ENCODE data around the gene SREK1IP1.

Gene SREK1IP1

DNA sequence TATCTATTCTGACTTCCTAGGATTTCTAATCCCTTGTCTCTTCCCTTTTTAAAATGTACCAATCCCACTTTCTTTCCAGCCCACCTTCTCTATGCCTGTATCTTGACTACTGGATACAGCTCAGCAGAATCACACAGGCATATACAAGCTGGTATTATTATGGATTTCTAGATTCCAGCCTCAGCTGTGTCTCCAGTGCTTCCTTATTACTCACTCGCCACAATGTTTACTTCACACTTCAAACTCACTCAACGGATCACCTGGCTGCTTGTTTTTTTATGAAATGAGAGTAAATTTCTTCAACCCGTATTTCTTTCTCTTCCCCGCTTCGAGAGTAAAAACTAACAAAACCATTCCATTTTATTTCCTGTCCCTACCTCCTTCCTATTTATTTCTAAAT is 39.0 kb upstream of the SREK1IP1 start:
- H3K27ac ChIP-seq (replicated peaks; ENCODE audit: low read length), result peak overlapping the region; percentile 5
- no peak overlapping the region for H2BK15ac ChIP-seq (ENCODE audit: low read length)
- no peak overlapping the region for H2AK5ac ChIP-seq (ENCODE audit: low read depth, low read length)
- no peak for DNase-seq (ENCODE audit: low spot score)
- H4K91ac ChIP-seq (ENCODE audit: low read depth, low read length, poor library complexity), result no peak overlapping the region
- peaks cover 5 to 48% of the 10 kb centered on the region in 2 donors for H3K36me3 ChIP-seq (replicated peaks in 1 of 2; ENCODE audit: control insufficient read depth in 2 of 2, insufficient read depth in 2 of 2, low read length in 2 of 2)
- H3K27me3 ChIP-seq (ENCODE audit: control insufficient read depth in 3 of 3, insufficient read depth in 3 of 3, low read depth in 1 of 3, low read length in 3 of 3), result no peaks in the 10 kb centered on the region
- no peak overlapping the region for H3K9ac ChIP-seq (ENCODE audit: low read depth, low read length, poor library complexity)
- H3K23ac ChIP-seq (ENCODE audit: low read depth, low read length, poor library complexity), result no peak overlapping the region
- no peak overlapping the region for H3K4ac ChIP-seq (ENCODE audit: low read length)
- no peaks in the 10 kb centered on the region for H3K4me1 ChIP-seq (ENCODE audit: control insufficient read depth in 2 of 2, insufficient read depth in 1 of 2, low read depth in 1 of 2, low read length in 2 of 2)
- H2BK120ac ChIP-seq (ENCODE audit: low read depth, low read length), result no peak overlapping the region
- no peak overlapping the region for H3K18ac ChIP-seq (ENCODE audit: low read length)
- no peak overlapping the region for H4K8ac ChIP-seq (ENCODE audit: low read depth, low read length)
- H2AFZ ChIP-seq (ENCODE audit: low read length), result no peak overlapping the region
- H3K14ac ChIP-seq (ENCODE audit: low read length), result no peak overlapping the region
- H3K79me1 ChIP-seq (ENCODE audit: low read depth, low read length), result no peaks in the 10 kb centered on the region
- H2BK5ac ChIP-seq (ENCODE audit: low read length), result no peak overlapping the region
- 100% methylated on average over 2 to 3 of the region's 5 CpGs for WGBS, 2 donors (ENCODE audit: extremely low coverage in 2 of 2, insufficient read length in 2 of 2, insufficient replicate concordance in 1 of 2)
- H3K9me3 ChIP-seq (replicated peaks in 1 of 2; ENCODE audit: control insufficient read depth in 2 of 2, insufficient read depth in 1 of 2, low read depth in 1 of 2, low read length in 2 of 2), result no peaks in the 10 kb centered on the region
- H3K4me2 ChIP-seq (ENCODE audit: insufficient read depth, low read length, poor library complexity, severe bottlenecking), result no peak overlapping the region
- H3K4me3 ChIP-seq (ENCODE audit: low read length in 2 of 2), result no peak overlapping the region
- no peak overlapping the region for H2BK12ac ChIP-seq (ENCODE audit: low read length)

DNA sequence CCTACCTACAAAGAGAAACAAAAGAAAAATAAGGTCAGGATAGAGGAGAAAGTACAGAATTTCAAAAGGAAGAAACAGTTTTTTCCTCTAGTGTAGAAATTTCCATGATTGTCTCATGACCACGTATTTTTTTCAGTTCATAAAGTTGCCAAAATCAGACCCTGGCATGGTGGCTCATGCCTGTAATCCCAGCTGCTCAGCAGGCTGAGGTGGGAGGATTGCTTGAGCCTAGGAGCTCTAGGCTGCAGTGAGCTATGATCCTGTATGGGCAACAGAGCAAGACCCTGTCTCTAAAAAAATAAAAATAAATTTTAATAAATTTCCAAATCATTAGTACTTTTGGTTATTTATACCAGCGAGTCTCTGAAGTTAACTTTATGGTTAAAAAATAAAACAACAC is 38.0 kb upstream of the SREK1IP1 start:
- Histone ChIP-seq H3K4me3 (ENCODE audit: low read length in 2 of 2) (no peak overlapping the region), H3K9ac (ENCODE audit: low read depth, low read length, poor library complexity) (no peak overlapping the region), H3K27me3 (ENCODE audit: control insufficient read depth in 3 of 3, insufficient read depth in 3 of 3, low read depth in 1 of 3, low read length in 3 of 3) (no peaks in the 10 kb centered on the region), H3K4me2 (ENCODE audit: insufficient read depth, low read length, poor library complexity, severe bottlenecking) (no peak overlapping the region), H2BK120ac (ENCODE audit: low read depth, low read length) (no peak overlapping the region), H3K9me3 (replicated peaks in 1 of 2; ENCODE audit: control insufficient read depth in 2 of 2, insufficient read depth in 1 of 2, low read depth in 1 of 2, low read length in 2 of 2) (no peaks in the 10 kb centered on the region), H4K8ac (ENCODE audit: low read depth, low read length) (no peak overlapping the region), H2BK5ac (ENCODE audit: low read length) (no peak overlapping the region), H4K91ac (ENCODE audit: low read depth, low read length, poor library complexity) (no peak overlapping the region), H2AFZ (ENCODE audit: low read length) (no peak overlapping the region), H3K4me1 (ENCODE audit: control insufficient read depth in 2 of 2, insufficient read depth in 1 of 2, low read depth in 1 of 2, low read length in 2 of 2) (no peaks in the 10 kb centered on the region), H3K27ac (replicated peaks; ENCODE audit: low read length) (no peak overlapping the region), H3K36me3 (replicated peaks in 1 of 2; ENCODE audit: control insufficient read depth in 2 of 2, insufficient read depth in 2 of 2, low read length in 2 of 2) (peaks cover 7 to 55% of the 10 kb centered on the region in 2 donors), H3K14ac (ENCODE audit: low read length) (no peak overlapping the region), H3K18ac (ENCODE audit: low read length) (no peak overlapping the region), H3K4ac (ENCODE audit: low read length) (no peak overlapping the region), H3K79me1 (ENCODE audit: low read depth, low read length) (no peaks in the 10 kb centered on the region), H2BK15ac (ENCODE audit: low read length) (no peak overlapping the region), H3K23ac (ENCODE audit: low read depth, low read length, poor library complexity) (no peak overlapping the region), H2BK12ac (ENCODE audit: low read length) (no peak overlapping the region), H2AK5ac (ENCODE audit: low read depth, low read length) (no peak overlapping the region)
- no CpG with 5 or more reads among the region's 2 CpGs for WGBS, 2 donors (ENCODE audit: extremely low coverage in 2 of 2, insufficient read length in 2 of 2, insufficient replicate concordance in 1 of 2)
- DNase-seq (ENCODE audit: low spot score), result no peak

DNA sequence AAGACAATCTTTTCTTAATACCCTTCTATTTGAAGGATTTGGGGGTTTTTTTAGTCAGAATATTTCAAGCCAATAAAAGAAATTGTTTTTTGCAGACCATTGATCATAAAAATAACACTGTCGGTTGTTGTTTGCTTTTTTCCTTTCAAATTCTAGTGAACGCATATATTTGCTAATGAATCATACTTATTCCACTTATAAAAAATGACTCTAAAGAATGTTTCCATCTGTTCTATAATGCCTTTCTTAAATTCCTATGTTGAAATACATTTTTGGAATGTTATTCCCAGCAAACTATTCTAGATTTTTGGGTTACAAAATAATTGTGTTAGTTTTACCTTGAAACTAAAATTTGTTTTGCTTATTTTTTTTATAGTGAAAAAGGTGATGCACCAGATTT is 32.4 kb upstream of the SREK1IP1 start:
- Histone ChIP-seq H2BK12ac (ENCODE audit: low read length) (no peak overlapping the region), H3K14ac (ENCODE audit: low read length) (no peak overlapping the region), H3K27ac (replicated peaks; ENCODE audit: low read length) (no peak overlapping the region), H3K4ac (ENCODE audit: low read length) (no peak overlapping the region), H3K23ac (ENCODE audit: low read depth, low read length, poor library complexity) (no peak overlapping the region), H2BK5ac (ENCODE audit: low read length) (no peak overlapping the region), H3K27me3 (ENCODE audit: control insufficient read depth in 3 of 3, insufficient read depth in 3 of 3, low read depth in 1 of 3, low read length in 3 of 3) (no peaks in the 10 kb centered on the region), H3K4me3 (ENCODE audit: low read length in 2 of 2) (no peak overlapping the region), H3K9me3 (replicated peaks in 1 of 2; ENCODE audit: control insufficient read depth in 2 of 2, insufficient read depth in 1 of 2, low read depth in 1 of 2, low read length in 2 of 2) (no peaks in the 10 kb centered on the region), H3K4me1 (ENCODE audit: control insufficient read depth in 2 of 2, insufficient read depth in 1 of 2, low read depth in 1 of 2, low read length in 2 of 2) (no peaks in the 10 kb centered on the region), H4K91ac (ENCODE audit: low read depth, low read length, poor library complexity) (no peak overlapping the region), H2AK5ac (ENCODE audit: low read depth, low read length) (no peak overlapping the region), H2BK15ac (ENCODE audit: low read length) (no peak overlapping the region), H4K8ac (ENCODE audit: low read depth, low read length) (no peak overlapping the region), H3K9ac (ENCODE audit: low read depth, low read length, poor library complexity) (no peak overlapping the region), H2BK120ac (ENCODE audit: low read depth, low read length) (no peak overlapping the region), H2AFZ (ENCODE audit: low read length) (no peak overlapping the region), H3K18ac (ENCODE audit: low read length) (no peak overlapping the region), H3K79me1 (ENCODE audit: low read depth, low read length) (no peaks in the 10 kb centered on the region), H3K4me2 (ENCODE audit: insufficient read depth, low read length, poor library complexity, severe bottlenecking) (no peak overlapping the region), H3K36me3 (replicated peaks in 1 of 2; ENCODE audit: control insufficient read depth in 2 of 2, insufficient read depth in 2 of 2, low read length in 2 of 2) (peaks cover 4 to 55% of the 10 kb centered on the region in 2 donors)
- WGBS, 2 donors (ENCODE audit: extremely low coverage in 2 of 2, insufficient read length in 2 of 2, insufficient replicate concordance in 1 of 2), result no CpG with 5 or more reads among the region's 2 CpGs
- no peak for DNase-seq (ENCODE audit: low spot score)

DNA sequence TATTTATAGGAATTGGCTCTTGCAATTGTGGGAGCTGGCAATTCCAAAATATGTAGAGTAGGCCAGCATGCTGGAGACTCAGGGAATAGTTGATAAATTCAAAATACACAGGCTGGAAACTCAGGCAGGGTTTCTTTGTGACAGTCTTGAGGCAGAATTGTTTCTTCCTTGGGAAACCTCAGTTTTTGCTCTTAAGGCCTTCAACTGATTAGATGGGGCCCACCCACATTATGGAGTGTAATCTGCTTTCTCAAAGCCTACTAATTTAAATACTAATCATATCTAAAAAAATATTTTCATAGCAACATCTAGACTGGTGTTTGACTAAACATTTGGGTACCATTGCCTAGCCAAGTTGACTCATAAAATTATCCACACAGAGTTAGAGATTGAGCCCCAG is 27.8 kb upstream of the SREK1IP1 start:
- H3K79me1 ChIP-seq (ENCODE audit: low read depth, low read length), result no peaks in the 10 kb centered on the region
- H3K27me3 ChIP-seq (ENCODE audit: control insufficient read depth in 3 of 3, insufficient read depth in 3 of 3, low read depth in 1 of 3, low read length in 3 of 3), result no peaks in the 10 kb centered on the region
- H3K4me3 ChIP-seq (ENCODE audit: low read length in 2 of 2), result no peak overlapping the region
- H3K9ac ChIP-seq (ENCODE audit: low read depth, low read length, poor library complexity), result no peak overlapping the region
- no peak overlapping the region for H2AFZ ChIP-seq (ENCODE audit: low read length)
- no peak overlapping the region for H3K4ac ChIP-seq (ENCODE audit: low read length)
- H2AK5ac ChIP-seq (ENCODE audit: low read depth, low read length), result no peak overlapping the region
- H4K8ac ChIP-seq (ENCODE audit: low read depth, low read length), result no peak overlapping the region
- no peak overlapping the region for H3K23ac ChIP-seq (ENCODE audit: low read depth, low read length, poor library complexity)
- H2BK15ac ChIP-seq (ENCODE audit: low read length), result no peak overlapping the region
- no peak overlapping the region for H2BK12ac ChIP-seq (ENCODE audit: low read length)
- no peaks in the 10 kb centered on the region for H3K4me1 ChIP-seq (ENCODE audit: control insufficient read depth in 2 of 2, insufficient read depth in 1 of 2, low read depth in 1 of 2, low read length in 2 of 2)
- H3K36me3 ChIP-seq (replicated peaks in 1 of 2; ENCODE audit: control insufficient read depth in 2 of 2, insufficient read depth in 2 of 2, low read length in 2 of 2), result peaks cover 0 to 26% of the 10 kb centered on the region in 2 donors
- no peak overlapping the region for H3K4me2 ChIP-seq (ENCODE audit: insufficient read depth, low read length, poor library complexity, severe bottlenecking)
- H3K18ac ChIP-seq (ENCODE audit: low read length), result no peak overlapping the region
- H4K91ac ChIP-seq (ENCODE audit: low read depth, low read length, poor library complexity), result no peak overlapping the region
- H2BK5ac ChIP-seq (ENCODE audit: low read length), result no peak overlapping the region
- no peak overlapping the region for H3K27ac ChIP-seq (replicated peaks; ENCODE audit: low read length)
- H3K14ac ChIP-seq (ENCODE audit: low read length), result no peak overlapping the region
- DNase-seq (ENCODE audit: low spot score), result no peak
- no peaks in the 10 kb centered on the region for H3K9me3 ChIP-seq (replicated peaks in 1 of 2; ENCODE audit: control insufficient read depth in 2 of 2, insufficient read depth in 1 of 2, low read depth in 1 of 2, low read length in 2 of 2)
- no peak overlapping the region for H2BK120ac ChIP-seq (ENCODE audit: low read depth, low read length)

Measured in neuronal stem cell (in vitro differentiated cells).